Forelimb muscle (tissue), 1 donor: ENCODE measurements around the gene MARVELD2. TPM values are rescaled to one million over a fixed set of nuclear protein-coding genes. Genes with fewer than 3 reads are reported as not detected.
A peak's percentile ranks its signal among the peaks of the same experiment; 100 is the strongest.
"Not testable (repeated sequence)": the region's sequence is repeated elsewhere in the genome, so short reads cannot be mapped to it uniquely, and the experiment has no call there.

Experiments
- DNase-seq: peaks from one replicate; pipeline ENCODE4 v3.0.0-alpha.2; 2013; ENCODE audit warnings: low read depth
- polyA plus RNA-seq: library from polyadenylated mRNA; unstranded; fragments of 120-200 nt; gene quantifications from one replicate; pipeline ENCODE4 v1.2.1, GENCODE V29; 2013; ENCODE audit not compliant: insufficient read length

Gene MARVELD2
- polyA plus RNA-seq: 0.10 TPM

GRCh38 chr5:69414885-69415583 lies at the start of gene MARVELD2:
MARVELD2 (plus strand) TSS chr5:69415116; CDS start chr5:69419386, 4,270 bp downstream.
- DNase-seq: no peak

- DNase-seq: no peak
Observed at GRCh38 chr5:69367697-69368279, 47.1 kb upstream of the MARVELD2 start.

- DNase-seq: peak; percentile 11
Observed at GRCh38 chr5:69368458-69369339, 46.2 kb upstream of the MARVELD2 start.

GRCh38 chr5:69369340-69370121 lies 45.4 kb upstream of the MARVELD2 start, which contains the start of the genes AK6, RAD17 and TAF9:
AK6 (minus strand) TSS chr5:69369520; CDS start chr5:69369490, 30 bp downstream.
RAD17 (plus strand) TSS chr5:69369818; CDS start chr5:69372209, 2,391 bp downstream.
TAF9 (minus strand) TSS chr5:69369520; CDS start chr5:69365737, 3,783 bp downstream.
- peak; percentile 83 for DNase-seq

DNA sequence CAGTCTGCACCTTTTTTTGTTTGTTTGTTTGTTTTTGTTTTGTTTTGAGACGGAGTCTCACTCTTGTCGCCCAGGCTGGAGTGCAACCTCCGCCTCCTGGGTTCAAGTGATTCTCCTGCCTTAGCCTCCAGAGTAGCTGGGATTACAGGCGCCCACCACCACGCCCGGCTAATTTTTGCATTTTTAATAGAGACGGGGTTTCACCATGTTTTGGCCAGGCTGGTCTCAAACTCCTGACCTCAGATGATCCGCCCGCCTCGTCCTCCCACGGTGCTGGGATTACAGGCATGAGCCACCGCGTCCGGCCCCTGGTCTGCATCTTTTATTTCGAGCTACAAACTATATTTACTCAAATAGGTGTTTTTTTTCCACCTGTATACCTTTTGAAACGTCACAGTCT lies 44.6 kb upstream of the MARVELD2 start:
- DNase-seq: not testable (repeated sequence)

GRCh38 chr5:69372394-69372793 lies 42.5 kb upstream of the MARVELD2 start:
- no peak for DNase-seq

- DNase-seq: no peak
Observed at GRCh38 chr5:69374911-69375446, 39.9 kb upstream of the MARVELD2 start.

DNA sequence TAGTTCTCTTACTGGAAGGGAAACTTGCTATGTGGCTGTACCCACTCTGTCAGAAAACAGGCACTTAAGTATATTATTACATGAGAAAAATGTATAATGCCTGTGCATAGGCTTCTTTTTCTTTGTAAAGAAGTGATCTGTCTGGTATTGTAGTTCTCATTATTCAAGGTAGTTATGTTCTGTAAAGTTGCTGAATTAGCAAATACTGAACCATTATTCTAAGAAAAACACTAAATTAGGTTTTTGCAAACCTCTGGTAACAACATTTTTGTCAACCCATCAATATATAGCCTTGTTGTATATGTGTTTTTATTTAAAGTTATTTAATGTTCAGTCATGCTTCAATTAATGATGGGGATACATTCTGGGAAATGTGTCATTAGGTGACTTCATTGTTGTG lies 36.5 kb upstream of the MARVELD2 start:
- DNase-seq: no peak

DNA sequence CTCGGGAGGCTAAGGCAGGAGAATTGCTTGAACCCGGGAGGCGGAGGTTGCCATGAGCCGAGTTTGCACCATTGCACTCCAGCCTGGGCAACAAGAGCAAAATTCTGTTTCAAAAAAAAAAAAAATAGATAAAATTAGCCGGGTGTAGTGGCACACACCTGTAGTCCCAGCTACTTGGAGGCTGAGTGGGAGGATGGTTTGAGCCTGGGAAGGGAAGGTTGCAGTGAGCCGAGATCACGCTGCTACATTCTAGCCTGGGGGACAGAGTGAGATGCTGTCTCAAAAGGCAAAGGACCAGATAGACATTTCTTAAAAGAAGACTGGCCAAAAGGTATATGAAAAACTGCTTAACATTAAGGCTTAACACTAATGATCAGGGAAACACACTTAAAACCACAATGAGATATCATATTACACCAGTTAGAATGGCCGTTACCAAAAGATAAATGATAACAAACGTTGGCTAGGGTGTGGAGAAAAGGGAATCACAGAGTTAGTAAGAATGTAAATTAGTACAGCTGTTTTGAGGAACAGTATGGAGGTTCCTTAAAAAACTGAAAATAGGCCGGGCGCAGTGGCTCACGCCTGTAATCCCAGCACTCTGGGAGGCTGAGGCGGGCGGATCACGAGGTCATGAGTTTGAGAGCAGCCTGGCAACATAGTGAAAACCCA lies 10.1 kb upstream of the MARVELD2 start:
- DNase-seq: no peak

DNA sequence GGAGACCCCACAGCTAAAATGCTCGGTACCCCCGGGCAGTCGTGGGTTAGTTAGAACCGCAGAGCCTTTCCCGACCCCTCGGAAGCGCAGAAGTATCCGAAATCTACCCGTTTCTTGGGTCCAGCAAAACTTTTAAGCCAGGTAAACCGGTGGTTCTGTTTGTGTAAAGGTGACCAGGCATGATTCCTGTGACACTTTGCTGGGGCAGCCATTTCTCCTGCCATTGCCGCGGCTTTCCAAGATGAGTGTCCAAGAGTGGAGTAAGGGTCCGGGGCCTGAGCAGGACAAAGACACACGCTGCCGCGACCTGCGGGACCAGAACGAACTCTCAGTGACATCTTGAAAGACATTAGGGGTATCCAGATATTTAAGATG lies 655 bp downstream of the MARVELD2 start:
- no peak for DNase-seq

DNA sequence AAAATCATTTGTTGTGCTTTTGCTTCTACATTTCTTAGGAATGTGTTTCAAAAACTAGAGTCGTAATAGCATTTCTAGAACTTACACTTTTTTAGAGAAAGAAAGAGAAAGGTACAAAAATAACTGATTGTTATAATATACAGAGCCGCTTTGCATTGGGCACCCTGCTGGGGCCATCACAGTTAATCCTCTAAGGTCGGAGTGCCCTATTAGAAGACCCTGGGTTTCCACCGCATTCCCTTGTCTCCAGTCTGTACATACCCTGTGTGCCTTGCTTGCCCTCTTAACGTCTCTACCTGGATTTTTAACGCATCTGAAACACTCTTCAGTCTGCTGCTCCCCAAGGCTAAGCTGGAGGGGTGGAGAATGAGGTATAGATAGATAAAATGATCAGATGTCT lies 1.3 kb downstream of the MARVELD2 start:
- no peak for DNase-seq

- no peak for DNase-seq
Observed at GRCh38 chr5:69416699-69417098, 1.8 kb downstream of the MARVELD2 start.

GRCh38 chr5:69418554-69418953 lies 3.6 kb downstream of the MARVELD2 start:
- DNase-seq: no peak

DNA sequence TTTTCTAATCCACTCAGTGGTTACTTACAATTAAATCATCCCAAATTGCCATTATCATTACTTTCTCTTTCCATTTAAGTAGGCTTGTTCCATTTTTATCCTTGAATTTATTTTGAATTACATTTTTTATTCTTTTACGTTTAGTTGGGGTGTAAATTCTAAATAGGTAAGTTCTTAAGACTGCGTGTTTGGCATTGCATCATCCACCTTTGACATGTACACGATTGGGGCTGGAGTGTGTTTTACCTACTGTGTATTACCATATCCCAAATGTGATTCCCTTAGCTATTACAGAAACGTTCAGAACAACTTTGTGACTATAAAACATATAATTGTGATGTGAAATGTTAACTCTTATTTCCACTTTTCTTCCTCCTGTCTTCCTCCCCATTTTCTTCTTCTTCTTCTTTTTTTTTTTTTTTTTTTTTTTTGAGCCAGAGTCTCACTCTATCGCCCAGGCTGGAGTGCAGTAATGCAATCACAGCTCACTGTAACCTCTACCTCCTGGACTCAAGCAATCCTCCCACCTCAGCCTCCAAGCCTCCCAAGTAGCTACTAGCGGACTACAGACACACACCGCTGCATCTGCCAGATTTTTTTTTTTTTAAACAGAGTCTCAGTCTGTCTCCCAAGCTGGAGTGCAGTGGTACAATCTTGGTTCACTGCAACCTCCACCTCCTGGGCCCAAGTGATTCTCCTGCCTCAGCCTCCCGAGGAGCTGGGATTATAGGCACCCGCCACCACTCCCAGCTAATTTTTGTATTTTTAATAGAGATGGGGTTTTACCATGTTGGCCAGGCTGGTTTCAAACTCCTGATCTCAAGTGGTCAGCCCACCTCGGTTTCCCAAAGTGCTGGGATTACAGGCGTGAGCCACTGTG lies 16.7 kb downstream of the MARVELD2 start:
- DNase-seq: no peak

GRCh38 chr5:69432412-69433206 lies 17.7 kb downstream of the MARVELD2 start:
- DNase-seq: no peak

DNA sequence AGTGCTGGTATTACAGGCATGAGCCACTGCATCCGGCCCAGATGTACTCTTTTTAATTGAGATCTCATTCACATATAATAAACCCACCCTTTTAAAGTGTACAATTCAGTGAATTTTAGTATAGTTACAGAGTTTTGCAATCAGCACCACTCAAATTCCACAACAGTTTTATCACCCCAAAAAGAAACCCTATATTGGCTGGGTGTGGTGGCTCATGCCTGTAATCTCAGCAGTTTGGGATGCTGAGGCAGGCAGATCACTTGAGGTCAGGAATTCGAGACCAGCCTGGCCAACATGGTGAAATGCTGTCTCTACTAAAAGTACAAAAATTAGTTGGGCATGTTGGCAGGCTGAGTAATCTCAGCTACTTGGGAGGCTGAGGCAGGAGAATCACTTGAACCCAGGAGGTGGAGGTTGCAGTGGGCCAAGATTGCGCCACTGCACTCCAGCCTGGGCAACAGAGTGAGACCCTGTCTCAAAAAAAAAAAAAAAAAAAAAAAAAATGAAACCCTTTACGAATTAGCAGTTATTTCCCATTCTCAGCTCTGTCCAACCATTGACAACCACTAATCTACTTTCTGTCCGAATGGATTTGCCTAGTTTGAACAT lies 20.5 kb downstream of the MARVELD2 start:
- not testable (repeated sequence) for DNase-seq

DNA sequence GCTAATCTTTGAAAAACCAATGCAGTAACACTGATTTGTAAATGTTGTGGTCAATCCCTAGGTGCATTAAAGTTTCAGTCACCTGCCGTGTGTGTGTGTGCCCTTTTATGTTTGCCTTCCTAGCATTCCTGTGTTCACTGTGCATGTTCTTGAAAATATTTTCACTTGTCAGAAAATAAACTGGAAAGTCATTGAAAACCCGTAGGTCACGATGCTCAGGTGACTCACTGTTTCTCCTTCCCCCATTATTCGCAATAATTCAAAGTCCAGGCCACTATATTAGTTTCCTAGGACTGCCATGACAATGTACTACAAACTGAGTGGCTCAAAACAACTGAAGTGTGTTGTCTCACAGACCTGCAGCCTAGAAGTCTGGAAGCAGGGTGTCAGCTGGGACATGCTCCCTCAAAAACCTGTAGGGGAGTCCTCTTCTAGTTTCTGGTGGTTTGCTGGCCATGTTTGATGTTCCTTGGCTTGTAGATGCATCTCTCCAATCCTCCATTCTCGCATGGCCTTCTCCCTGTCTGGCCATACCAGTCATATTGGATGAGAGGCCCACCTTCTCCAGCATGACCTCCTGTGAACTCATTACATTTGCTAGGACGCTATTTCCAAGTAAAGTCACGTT lies 29.3 kb downstream of the MARVELD2 start:
- no peak for DNase-seq

DNA sequence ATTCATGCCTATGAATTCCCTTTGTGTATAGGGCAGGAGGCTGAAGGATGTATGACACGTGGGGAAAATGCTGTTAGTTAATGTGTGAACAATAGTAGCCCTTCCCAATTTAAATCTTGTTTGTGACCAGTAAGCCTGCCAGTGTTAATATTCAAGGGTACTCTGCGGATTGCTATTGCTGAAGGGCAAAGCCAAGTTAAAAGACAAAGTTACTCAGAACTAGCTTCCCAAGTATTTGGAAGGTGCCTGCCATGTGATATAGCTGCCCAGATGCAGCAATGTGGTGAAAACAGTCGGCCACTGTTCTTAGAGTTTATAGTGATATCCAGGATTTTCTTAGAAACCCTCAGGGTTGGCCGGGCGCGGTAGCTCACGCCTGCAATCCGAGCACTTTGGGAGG lies 34.6 kb downstream of the MARVELD2 start:
- no peak for DNase-seq
